ENCODE measurements around the gene RAB11FIP2. TPM values are rescaled to one million over a fixed set of nuclear protein-coding genes. Genes with fewer than 3 reads are reported as not detected.

RAB11FIP2 gene
- total RNA-seq, 1 experiment from 2014 or later = 18.0 TPM

DNA sequence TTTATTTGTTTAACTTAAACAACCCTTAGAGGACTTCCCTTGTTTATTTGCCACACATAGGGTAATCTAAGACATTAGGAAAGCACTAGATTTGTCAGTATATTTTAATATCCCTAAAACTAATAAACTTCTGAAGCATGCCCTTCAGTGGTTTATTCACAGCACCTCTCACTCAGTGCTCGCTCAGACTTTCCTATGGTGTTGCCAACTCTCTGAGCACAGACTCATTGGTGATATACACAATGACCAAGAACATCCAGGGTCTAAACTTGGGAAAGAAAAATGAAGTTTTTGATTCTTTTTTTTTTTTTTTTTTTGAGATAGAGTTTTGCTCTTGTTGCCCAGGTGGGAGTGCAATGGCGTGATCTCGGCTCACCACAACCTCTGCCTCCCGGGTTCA is 82.2 kb downstream of the RAB11FIP2 start:
- in situ Hi-C loops (cut with HindIII; ENCODE audit: low pct_unique_long_range_greater_than_20kb, low sequenced_read_pairs) = no loop called here
- no peak for DNase-seq (ENCODE audit: low read depth, low spot score)

DNA sequence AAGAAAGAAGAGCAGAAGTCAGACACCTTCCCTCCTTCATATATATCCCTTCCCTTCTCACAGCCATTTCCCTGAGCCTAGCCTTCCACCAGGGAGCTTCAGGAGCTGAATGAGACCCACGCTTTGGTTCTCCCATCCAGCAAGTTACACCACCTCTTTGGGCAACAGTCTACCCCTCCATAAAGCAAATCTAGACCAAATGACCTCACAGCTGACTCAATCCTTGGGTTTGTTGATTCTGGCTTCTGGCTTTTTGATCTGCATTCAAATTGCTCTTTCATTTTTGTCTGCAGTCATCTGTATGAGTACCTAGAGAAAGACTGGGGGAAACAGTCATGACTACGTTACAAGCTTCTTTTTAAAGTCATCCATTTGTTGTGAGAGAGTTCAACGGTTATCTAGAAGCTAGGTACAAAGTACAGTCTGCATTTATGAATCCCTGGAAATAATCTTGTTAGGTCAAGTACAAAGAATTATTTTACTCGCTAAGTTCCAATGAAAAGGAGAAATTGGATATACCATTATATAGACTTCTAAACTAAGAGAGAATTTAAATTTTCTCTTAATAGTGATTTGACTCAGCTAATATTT is 86.3 kb downstream of the RAB11FIP2 start:
- in situ Hi-C loops (cut with HindIII; ENCODE audit: low pct_unique_long_range_greater_than_20kb, low sequenced_read_pairs) = no loop called here
- DNase-seq (ENCODE audit: low read depth, low spot score) = no peak

DNA sequence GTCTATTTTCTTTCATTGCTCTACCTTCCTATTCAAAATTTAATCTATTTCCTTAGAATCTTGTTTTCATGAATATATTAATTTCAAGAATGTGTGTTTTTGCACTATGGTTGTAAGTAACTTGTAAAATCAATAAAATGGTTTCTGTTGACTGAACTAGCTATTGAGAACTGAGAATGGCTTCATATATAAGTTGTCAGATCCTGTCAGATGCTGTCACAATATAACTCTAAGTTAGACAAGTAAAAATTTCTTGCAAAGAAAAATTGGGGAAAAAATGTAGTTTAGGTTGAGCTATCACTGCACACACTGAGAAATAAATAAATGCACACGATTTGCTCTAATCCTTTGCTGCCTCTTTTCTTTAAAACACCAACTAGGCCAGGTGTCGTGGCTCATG is 89.8 kb downstream of the RAB11FIP2 start:
- DNase-seq (ENCODE audit: low read depth, low spot score) = no peak
- in situ Hi-C loops (cut with HindIII; ENCODE audit: low pct_unique_long_range_greater_than_20kb, low sequenced_read_pairs) = no loop called here

DNA sequence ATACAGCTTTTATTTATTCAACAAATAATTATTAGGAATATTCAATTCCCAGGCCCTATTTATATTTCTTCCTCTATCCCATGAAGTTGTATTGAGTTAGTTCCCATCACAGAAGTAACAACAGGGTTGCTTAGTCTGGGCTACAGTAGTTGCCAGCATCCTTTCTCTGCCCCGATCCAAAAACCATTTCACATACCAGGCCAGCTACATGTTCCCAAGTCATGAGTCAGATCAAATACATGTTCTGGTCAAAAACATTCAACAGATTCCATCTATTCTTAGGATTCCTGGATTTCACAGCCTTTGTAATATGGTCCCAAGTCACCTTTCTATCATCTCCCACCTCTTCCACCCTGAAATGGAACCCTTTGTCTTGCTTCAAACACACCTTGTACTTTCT is 91.6 kb downstream of the RAB11FIP2 start:
- DNase-seq (ENCODE audit: low read depth, low spot score) = no peak
- in situ Hi-C loops (cut with HindIII; ENCODE audit: low pct_unique_long_range_greater_than_20kb, low sequenced_read_pairs) = no loop called here
